Endothelial cell of umbilical vein (primary cell): ENCODE results near the gene ANKRD12. TPM values are rescaled to one million over a fixed set of nuclear protein-coding genes. Genes with fewer than 3 reads are reported as not detected.

Source experiments
- BruUV-seq: library from RNA; stranded (reverse); fragments of 400-500 nt; replicated peaks from 2 replicates; lab custom pipeline; 2021; lab: Mats Ljungman, UMichigan
- CTCF ChIA-PET: fragments of 300-600, 350-600 bp; sonication (Branson Sonifier 250); formaldehyde crosslinking; loops from one replicate; lab custom pipeline; 2021; ENCODE audit warnings: antibody characterized with exemption, inconsistent platforms; lab: Charles Lee
- POLR2A ChIA-PET: fragments of 300-600, 350-600 bp; sonication (Branson Sonifier 250); formaldehyde crosslinking; loops from one replicate; lab custom pipeline; 2021; ENCODE audit warnings: antibody characterized with exemption, inconsistent platforms; lab: Charles Lee
- DNase-seq: peaks from one replicate; pipeline ENCODE4 v3.0.0-alpha.2; 2011; ENCODE audit warnings: low read depth, low spot score
- FAIRE-seq: peaks from 2 replicates; lab custom pipeline; 2011; peaks lifted over from hg19 to GRCh38; lab: Jason Lieb, UNC
- H2AFZ ChIP-seq: 2 replicates; pipeline ENCODE4 v1.6.0; 2012; ENCODE audit warnings: low read depth, low read length, control low read depth, inconsistent platforms
- H3K27ac ChIP-seq: 2 replicates; pipeline ENCODE4 v1.5.1; 2011; ENCODE audit warnings: low read depth, mild to moderate bottlenecking, control low read depth, low read length, moderate library complexity; ENCODE audit not compliant: insufficient read depth
- H3K27me3 ChIP-seq, 2 experiments: 2 replicates each; pipeline versions ENCODE4 v1.6.0 to v1.6.1; 2011; ENCODE audit warnings: low read length in 2 of 2, mixed read lengths in 1 of 2; ENCODE audit not compliant: control insufficient read depth in 2 of 2, insufficient read depth in 2 of 2
- H3K36me3 ChIP-seq, 2 experiments: 2 replicates in 1 of 2; 3 replicates in 1 of 2; pipeline ENCODE4 v1.5.1; 2011; ENCODE audit warnings: low read length in 2 of 2, mild to moderate bottlenecking in 1 of 2, moderate library complexity in 1 of 2; ENCODE audit not compliant: control insufficient read depth in 2 of 2, insufficient read depth in 2 of 2; ENCODE audit errors: extremely low read depth in 1 of 2
- H3K4me1 ChIP-seq: 3 replicates; pipeline ENCODE4 v1.5.1; 2011; ENCODE audit warnings: mild to moderate bottlenecking, low read length; ENCODE audit not compliant: control insufficient read depth, insufficient read depth; ENCODE audit errors: extremely low read depth
- H3K4me2 ChIP-seq: 2 replicates; pipeline ENCODE4 v1.6.1; 2011; ENCODE audit warnings: low read length, control low read depth, mixed read lengths; ENCODE audit not compliant: insufficient read depth
- H3K4me3 ChIP-seq, 3 experiments: fragments of 200-600 bp in 1 of 3; sonication (generic), shearing (Covaris generic) in 1 of 3; replicated peaks in 1 of 3; 2 replicates each; pipeline ENCODE4 v1.5.1; 2011 to 2016; ENCODE audit warnings: control low read depth in 3 of 3, low read length in 3 of 3, mild to moderate bottlenecking in 2 of 3, inconsistent platforms in 1 of 3, low read depth in 1 of 3, moderate library complexity in 1 of 3; ENCODE audit not compliant: insufficient read depth in 1 of 3
- H3K79me2 ChIP-seq: 2 replicates; pipeline ENCODE4 v1.6.0; 2012; ENCODE audit warnings: low read length, inconsistent platforms; ENCODE audit not compliant: control insufficient read depth, insufficient read depth
- H3K9ac ChIP-seq: replicated peaks from 2 replicates; pipeline ENCODE3; 2011; ENCODE audit warnings: low read length, control low read depth; ENCODE audit not compliant: insufficient read depth; ENCODE audit errors: extremely low read depth
- H3K9me1 ChIP-seq: replicated peaks from 3 replicates; pipeline ENCODE4 v1.6.0; 2011; ENCODE audit warnings: mild to moderate bottlenecking, low read length; ENCODE audit not compliant: control insufficient read depth, insufficient read depth; ENCODE audit errors: extremely low read depth
- H3K9me3 ChIP-seq: replicated peaks from 2 replicates; pipeline ENCODE4 v1.5.1; 2012; ENCODE audit warnings: low read length, inconsistent platforms; ENCODE audit not compliant: control insufficient read depth, insufficient read depth
- H4K20me1 ChIP-seq: replicated peaks from 2 replicates; pipeline ENCODE3; 2011; ENCODE audit warnings: mild to moderate bottlenecking, low read length; ENCODE audit not compliant: control insufficient read depth, insufficient read depth; ENCODE audit errors: extremely low read depth
- EZH2 ChIP-seq: IDR thresholded peaks from 2 replicates; pipeline ENCODE4 v1.6.1; 2012; ENCODE audit warnings: borderline replicate concordance, low read depth, mild to moderate bottlenecking, moderate library complexity, low read length, inconsistent platforms; ENCODE audit not compliant: severe bottlenecking
- FOS ChIP-seq: IDR thresholded peaks from 2 replicates; pipeline ENCODE4 v1.6.1; 2011; ENCODE audit warnings: mild to moderate bottlenecking, low read length, moderate library complexity, borderline replicate concordance; ENCODE audit not compliant: insufficient read depth
- GATA2 ChIP-seq: IDR thresholded peaks from 2 replicates; pipeline ENCODE4 v1.7.0; 2011; ENCODE audit warnings: low read depth, mild to moderate bottlenecking, moderate library complexity, mixed read lengths, low read length; ENCODE audit not compliant: insufficient read length, insufficient read depth
- JUN ChIP-seq: IDR thresholded peaks from 2 replicates; pipeline ENCODE4 v1.6.1; 2011; ENCODE audit warnings: borderline replicate concordance, low read depth; ENCODE audit not compliant: insufficient read length, insufficient read depth
- MYC ChIP-seq: IDR thresholded peaks from one replicate; pipeline ENCODE4 v1.6.1; 2011; ENCODE audit warnings: mild to moderate bottlenecking, low read depth, low read length
- POLR2A ChIP-seq: IDR thresholded peaks from 2 replicates; pipeline ENCODE4 v1.6.1; 2012; ENCODE audit warnings: low read depth, mild to moderate bottlenecking, control low read depth, low read length
- POLR2AphosphoS5 ChIP-seq: IDR thresholded peaks from 2 replicates; pipeline ENCODE4 v1.6.1; 2012; ENCODE audit warnings: low read depth, mild to moderate bottlenecking, control low read depth, low read length, moderate library complexity; ENCODE audit not compliant: insufficient read depth
- dilution Hi-C: fragments of 300-500 bp; cut with MboI; formaldehyde crosslinking; loops from one replicate; pipeline ENCODE4 v1.15.0; 2019; ENCODE audit warnings: low sequenced_read_pairs; ENCODE audit not compliant: extremely low pct_ligation_motif_present
- intact Hi-C: fragments of 100-400 bp; cut with micrococcal nuclease; formaldehyde crosslinking; loops from one replicate; pipeline ENCODE4 v1.10.0; 2022
- polyA plus RNA-seq, 4 experiments: library from polyadenylated mRNA; depleted of rRNA in 3 of 4; stranded (reverse) in 3 of 4; unstranded in 1 of 4; fragments of >200 nt; gene quantifications; 2 replicates each; pipeline versions ENCODE4 v1.2.1 to v1.2.3, GENCODE V29; 2011 to 2012; ENCODE audit warnings: missing spikeins in 1 of 4
- total RNA-seq: library from RNA; stranded (reverse); gene quantifications from 2 replicates; pipeline ENCODE4 v1.2.3, GENCODE V29; 2021
- TF ChIP-seq, protein P1 (sequence below), 2 donors: IDR thresholded peaks; 1 replicate in 1 of 2; 2 replicates in 1 of 2; pipeline ENCODE4 v1.5.1; 2011; ENCODE audit warnings: low read length in 2 of 2, mild to moderate bottlenecking in 2 of 2, moderate library complexity in 2 of 2, control low read depth in 1 of 2, inconsistent platforms in 1 of 2, low read depth in 1 of 2; ENCODE audit not compliant: insufficient read depth in 1 of 2; ENCODE audit errors: extremely low read depth in 1 of 2
- TF ChIP-seq, protein P2 (sequence below): IDR thresholded peaks from 2 replicates; pipeline ENCODE4 v1.6.1; 2011; ENCODE audit not compliant: insufficient read depth, insufficient read length

The ANKRD12 gene
- total and polyA plus RNA-seq, 2 donors (not counting 3 experiments of a cell fraction or from before 2014, with no cell fraction given) = 1.5 to 25.4 TPM

DNA sequence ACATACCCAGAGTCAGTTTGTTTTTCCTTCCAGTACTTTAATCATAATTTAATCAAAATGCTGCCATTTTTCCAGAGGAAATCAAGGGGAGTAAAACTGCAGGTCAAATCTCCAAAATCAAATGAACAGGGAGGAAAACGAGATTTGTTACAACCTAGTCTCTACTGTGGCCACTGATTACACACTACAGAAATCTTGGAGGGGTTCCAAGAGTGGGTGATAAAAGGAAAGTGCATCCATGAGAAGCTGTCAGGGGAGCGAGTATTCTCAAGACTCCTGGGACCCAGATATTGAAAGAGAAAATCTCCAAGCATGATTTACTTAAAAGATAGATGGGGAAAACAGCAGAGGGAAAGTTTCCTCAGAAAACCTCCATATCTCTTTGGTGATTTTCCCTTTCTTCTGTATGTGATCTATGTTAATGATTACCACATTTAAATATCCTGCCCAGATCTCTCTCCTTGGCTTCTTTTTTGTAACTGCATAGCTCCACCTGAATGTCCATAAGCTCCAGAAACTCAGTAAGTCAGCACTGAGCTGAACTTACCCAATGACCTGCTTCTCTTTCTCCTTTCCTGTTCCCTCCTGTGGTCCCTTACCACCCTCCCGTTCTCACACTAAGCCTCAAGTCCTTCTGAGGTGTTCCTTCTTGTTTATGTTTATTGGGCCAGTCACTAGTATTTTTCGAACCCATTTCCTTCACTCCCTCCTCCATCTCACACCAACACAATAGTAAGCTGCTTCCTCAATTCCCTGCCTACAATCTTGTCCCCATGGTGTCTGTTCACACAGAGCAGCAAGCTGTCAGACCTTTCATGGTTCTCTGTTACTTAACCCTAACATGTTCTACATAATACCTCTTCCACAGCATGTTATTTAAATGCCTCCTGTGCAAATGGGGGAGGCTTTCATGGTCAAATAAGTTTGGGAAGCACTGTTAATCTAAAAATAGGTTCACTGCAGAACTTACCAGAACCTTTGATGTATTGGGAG, 124.1 kb downstream of the ANKRD12 start:
- POLR2A ChIA-PET = no interaction called here
- TF ChIP-seq POLR2AphosphoS5 = no peak
- TF ChIP-seq POLR2A = no peak
- no peak for TF ChIP-seq MYC
- TF ChIP-seq FOS = no peak
- TF ChIP-seq, protein P1, sequence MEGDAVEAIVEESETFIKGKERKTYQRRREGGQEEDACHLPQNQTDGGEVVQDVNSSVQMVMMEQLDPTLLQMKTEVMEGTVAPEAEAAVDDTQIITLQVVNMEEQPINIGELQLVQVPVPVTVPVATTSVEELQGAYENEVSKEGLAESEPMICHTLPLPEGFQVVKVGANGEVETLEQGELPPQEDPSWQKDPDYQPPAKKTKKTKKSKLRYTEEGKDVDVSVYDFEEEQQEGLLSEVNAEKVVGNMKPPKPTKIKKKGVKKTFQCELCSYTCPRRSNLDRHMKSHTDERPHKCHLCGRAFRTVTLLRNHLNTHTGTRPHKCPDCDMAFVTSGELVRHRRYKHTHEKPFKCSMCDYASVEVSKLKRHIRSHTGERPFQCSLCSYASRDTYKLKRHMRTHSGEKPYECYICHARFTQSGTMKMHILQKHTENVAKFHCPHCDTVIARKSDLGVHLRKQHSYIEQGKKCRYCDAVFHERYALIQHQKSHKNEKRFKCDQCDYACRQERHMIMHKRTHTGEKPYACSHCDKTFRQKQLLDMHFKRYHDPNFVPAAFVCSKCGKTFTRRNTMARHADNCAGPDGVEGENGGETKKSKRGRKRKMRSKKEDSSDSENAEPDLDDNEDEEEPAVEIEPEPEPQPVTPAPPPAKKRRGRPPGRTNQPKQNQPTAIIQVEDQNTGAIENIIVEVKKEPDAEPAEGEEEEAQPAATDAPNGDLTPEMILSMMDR (IDR thresholded peaks at IDR 0.05; ENCODE audit: extremely low read depth in 1 of 2, insufficient read depth in 1 of 2, low read depth in 1 of 2, low read length in 2 of 2) = no peak
- no peak for TF ChIP-seq GATA2
- TF ChIP-seq EZH2 = no peak
- no peak for TF ChIP-seq JUN
- TF ChIP-seq, protein P2, sequence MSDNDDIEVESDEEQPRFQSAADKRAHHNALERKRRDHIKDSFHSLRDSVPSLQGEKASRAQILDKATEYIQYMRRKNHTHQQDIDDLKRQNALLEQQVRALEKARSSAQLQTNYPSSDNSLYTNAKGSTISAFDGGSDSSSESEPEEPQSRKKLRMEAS = no peak
- CTCF ChIA-PET = no interaction called here
- no peak overlapping the region for H3K4me3 ChIP-seq
- no TSS peak for BruUV-seq
- intact Hi-C loops (no loop called here), dilution Hi-C loops (no loop called here)
- DNase-seq = no peak
- FAIRE-seq = no peak
- H3K27me3 ChIP-seq = no peaks in the 10 kb centered on the region
- H3K4me2 ChIP-seq = no peak overlapping the region
- no peak overlapping the region for H3K9ac ChIP-seq
- H3K9me3 ChIP-seq = no peaks in the 10 kb centered on the region
- no peaks in the 10 kb centered on the region for H4K20me1 ChIP-seq
- peaks cover 2 to 4% of the 10 kb centered on the region in 2 experiments for H3K36me3 ChIP-seq
- H2AFZ ChIP-seq = no peak overlapping the region
- H3K9me1 ChIP-seq = no peaks in the 10 kb centered on the region
- H3K4me1 ChIP-seq = no peaks in the 10 kb centered on the region
- no peaks in the 10 kb centered on the region for H3K79me2 ChIP-seq
- no peak overlapping the region for H3K27ac ChIP-seq
